AML-193 (cell line): ENCODE results near the gene ANKRD35.
A peak's percentile ranks its signal among the peaks of the same experiment; 100 is the strongest.
"Not testable (repeated sequence)": the region's sequence is repeated elsewhere in the genome, so short reads cannot be mapped to it uniquely, and the experiment has no call there.

Source experiments
- DNase-seq, 2 experiments: peaks; one replicate each; lab custom pipeline; 2025; lab: John Stamatoyannopoulos, UW

Gene ANKRD35, protein sequence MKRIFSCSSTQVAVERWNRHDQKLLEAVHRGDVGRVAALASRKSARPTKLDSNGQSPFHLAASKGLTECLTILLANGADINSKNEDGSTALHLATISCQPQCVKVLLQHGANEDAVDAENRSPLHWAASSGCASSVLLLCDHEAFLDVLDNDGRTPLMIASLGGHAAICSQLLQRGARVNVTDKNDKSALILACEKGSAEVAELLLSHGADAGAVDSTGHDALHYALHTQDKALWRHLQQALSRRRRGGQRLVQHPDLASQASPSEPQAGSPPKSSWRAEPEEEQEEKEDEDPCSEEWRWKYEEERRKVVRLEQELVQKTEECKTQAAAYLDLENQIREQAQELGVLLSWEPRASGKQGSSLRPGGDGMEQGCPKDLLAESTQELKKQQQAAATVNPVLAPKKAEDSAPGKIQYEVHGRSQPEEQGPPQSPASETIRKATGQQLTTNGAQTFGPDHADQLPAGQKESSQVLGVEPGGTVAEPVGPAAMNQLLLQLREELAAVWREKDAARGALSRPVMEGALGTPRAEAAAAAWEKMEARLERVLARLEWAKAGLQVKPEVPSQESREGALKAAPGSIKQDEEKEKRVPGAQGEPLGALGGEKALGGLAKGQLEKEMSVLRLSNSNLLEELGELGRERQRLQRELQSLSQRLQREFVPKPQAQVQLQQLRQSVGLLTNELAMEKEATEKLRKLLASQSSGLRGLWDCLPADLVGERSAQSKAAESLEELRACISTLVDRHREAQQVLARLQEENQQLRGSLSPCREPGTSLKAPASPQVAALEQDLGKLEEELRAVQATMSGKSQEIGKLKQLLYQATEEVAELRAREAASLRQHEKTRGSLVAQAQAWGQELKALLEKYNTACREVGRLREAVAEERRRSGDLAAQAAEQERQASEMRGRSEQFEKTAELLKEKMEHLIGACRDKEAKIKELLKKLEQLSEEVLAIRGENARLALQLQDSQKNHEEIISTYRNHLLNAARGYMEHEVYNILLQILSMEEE

DNA sequence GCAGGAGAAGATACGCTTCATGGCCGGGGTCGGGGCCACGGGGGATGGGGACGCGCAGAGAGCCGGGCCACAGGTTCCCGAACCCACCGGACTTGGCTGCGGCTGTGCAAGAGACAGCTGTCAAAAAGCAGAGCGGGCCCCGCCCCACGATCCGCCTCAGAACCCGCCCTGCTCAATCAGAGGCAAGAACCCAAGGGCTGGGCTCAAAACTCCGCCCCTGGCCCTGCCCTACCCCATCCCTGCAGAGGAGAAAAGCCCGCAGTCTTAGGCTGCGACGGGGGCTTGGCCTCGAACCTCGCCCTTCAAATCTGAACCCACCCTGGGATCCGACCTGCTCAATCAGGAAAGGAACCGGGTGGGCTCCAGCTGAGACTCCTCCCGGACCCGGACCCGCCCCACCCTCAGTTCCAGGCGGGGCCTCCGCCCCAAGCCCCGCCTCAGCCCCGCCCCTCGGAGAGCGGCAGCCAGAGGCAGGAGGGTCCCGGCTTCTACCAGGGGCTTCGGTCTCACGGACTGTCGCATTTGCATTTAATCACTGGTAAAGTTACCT, at the start of gene ANKRD35:
ANKRD35 (minus strand) TSS at position 129 of the 550 bp plus-strand sequence; CDS start at position 21, 108 bp downstream.
- peak; percentile 58 for DNase-seq

DNA sequence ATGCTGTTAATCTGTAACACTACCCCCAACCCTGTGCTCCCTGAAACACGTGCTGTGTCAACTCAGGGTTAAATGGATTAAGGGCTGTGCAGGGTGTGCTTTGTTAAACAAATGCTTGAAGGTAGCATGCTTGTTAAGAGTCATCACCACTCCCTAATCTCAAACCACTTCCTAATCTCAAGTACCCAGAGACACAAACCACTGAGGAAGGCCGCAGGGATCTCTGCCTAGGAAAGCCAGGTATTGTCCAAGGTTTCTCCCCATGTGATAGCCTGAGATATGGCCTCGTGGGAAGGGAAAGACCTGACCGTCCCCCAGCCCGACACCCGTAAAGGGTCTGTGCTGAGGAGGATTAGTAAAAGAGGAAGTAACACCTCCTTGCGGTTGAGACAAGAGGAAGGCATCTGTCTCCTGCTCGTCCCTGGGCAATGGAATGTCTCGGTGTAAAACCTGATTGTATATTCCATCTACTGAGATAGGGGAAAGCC, 46.9 kb upstream of the ANKRD35 start:
- peak; percentile 27 to 48 for DNase-seq

DNA sequence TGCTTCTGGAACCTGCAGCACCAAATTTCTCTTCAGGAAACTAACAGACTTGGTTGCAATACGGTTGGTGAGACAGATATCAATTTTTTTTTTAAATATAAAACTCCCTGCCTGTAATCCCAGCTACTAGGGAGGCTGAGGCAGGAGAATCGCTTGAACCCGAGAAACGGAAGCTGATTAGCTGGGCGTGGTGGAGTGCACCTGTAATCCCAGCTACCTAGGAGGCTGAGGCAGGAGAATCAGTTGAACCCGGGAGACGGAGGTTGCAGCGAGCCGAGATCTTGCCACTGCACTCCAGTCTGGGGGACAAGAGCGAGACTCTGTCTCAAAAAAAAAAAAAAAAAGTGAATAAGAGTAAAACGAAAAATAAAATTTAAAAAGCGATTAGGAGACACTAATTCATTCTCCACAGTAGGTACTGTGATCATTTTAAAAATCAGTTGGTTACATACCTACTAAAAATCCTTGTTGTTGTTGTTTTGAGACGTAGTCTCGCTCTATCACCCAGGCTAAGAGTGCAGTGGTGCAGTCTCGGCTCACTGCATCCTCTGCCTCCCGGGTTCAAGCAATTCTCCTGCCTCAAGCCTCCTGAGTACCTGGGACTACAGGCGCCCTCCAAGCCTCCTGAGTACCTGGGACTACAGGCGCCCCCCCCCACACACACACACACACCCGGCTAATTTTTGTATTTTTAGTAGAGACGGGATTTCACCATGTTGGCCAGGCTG, 42.4 kb upstream of the ANKRD35 start:
- no peak for DNase-seq

- peak; percentile 99 for DNase-seq
Observed at GRCh38 chr1:145927063-145927886, 41.6 kb upstream of the ANKRD35 start, which contains the start of gene RBM8A. TSS of gene RBM8A (minus strand) at chr1:145927484. CDS start at chr1:145927426, 58 bp downstream.

- no peak for DNase-seq
Observed at GRCh38 chr1:145926686-145927062, 41.0 kb upstream of the ANKRD35 start.

GRCh38 chr1:145922266-145922665, 36.6 kb upstream of the ANKRD35 start:
- peak; percentile 37 to 53 for DNase-seq

GRCh38 chr1:145920297-145920696, 34.6 kb upstream of the ANKRD35 start:
- DNase-seq: not testable (repeated sequence)

- DNase-seq: peak; percentile 28 to 46
Observed at GRCh38 chr1:145918992-145919939, 33.6 kb upstream of the ANKRD35 start.

DNA sequence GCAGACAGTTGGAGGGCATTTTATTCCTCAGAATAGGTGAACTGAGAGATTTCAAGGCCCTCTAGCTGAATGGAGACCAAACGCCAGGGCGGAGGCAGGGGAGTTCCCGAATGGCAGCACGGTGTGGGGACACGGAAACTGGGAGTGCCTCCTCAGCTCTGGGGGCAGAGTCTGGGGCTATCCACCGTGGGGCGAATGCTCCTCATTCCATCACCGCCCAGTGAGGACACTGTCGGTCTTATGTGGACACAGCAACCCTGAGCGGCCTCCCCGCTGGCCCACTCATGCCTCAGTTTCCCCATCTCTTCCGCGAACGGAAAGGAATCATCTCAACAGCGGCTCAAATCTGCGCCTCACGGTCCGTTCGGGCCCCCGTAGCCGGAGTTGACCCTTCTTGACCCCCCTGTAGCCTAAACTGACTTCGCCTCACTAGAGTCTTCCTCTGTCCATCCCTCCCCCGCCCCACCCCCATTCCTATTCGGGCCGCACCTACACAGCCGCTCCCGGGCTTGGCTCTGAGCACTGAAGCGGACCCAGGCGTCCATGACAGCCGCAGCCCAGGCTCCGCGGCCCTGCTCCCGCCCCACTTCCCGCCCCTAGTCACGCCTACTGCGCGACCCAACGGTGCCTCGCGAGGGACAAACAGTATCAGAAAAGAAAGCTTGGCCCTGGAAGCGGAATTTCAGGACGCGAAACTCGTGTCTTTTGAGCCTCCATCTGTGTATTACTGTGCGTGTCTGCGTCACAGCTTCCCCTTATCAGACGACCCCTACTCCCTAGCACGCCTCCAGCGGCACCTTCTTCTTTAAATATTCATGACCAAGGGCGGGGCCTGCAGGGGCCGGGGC, 32.7 kb upstream of the ANKRD35 start, which contains the start of gene PEX11B:
PEX11B (minus strand) TSS at position 574 of the 848 bp plus-strand sequence; CDS start at position 545, 29 bp downstream.
- DNase-seq: peak; percentile 80 to 85

DNA sequence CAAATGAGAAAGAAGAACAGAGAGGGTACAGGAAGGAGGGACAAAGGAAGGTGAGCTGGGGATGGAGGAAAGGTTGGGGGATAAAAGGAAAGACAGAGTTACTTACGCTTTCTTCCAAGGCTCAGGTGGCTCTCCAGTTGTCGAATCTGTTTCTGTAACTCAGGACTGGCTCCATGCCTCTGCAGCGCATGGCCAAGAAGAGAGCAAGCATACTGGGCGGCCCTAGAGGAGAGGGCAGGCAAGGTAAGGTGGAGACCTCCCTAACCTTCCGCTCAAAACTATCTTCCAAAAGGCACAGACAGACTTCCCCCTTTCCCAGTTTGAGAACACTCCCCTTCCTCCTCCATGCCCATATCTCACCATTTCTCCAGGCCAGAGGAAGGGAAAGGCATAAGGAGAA, 31.9 kb upstream of the ANKRD35 start:
- no peak for DNase-seq

GRCh38 chr1:145916745-145917144, 31.1 kb upstream of the ANKRD35 start:
- DNase-seq: no peak

GRCh38 chr1:145912128-145912641, 26.5 kb upstream of the ANKRD35 start:
- DNase-seq: no peak

DNA sequence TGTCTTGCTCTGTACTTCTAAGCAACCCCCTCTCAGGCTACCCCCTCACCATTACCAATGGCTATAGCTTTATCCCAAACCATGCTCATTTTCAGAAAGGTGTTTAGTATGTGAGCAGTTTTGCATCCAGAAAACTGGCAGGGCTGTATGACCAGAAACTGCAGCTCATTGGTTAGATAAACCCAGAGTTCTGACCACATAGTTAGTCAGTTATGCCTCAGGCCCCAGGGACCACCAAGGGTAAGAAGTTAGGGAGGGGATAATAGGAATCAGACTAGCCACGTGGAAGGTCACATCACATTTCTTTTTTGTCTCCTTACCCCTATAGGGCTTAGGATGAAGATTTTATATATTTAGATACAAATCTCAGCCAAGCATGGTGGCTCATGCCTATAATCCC, 23.0 kb upstream of the ANKRD35 start:
- no peak for DNase-seq

DNA sequence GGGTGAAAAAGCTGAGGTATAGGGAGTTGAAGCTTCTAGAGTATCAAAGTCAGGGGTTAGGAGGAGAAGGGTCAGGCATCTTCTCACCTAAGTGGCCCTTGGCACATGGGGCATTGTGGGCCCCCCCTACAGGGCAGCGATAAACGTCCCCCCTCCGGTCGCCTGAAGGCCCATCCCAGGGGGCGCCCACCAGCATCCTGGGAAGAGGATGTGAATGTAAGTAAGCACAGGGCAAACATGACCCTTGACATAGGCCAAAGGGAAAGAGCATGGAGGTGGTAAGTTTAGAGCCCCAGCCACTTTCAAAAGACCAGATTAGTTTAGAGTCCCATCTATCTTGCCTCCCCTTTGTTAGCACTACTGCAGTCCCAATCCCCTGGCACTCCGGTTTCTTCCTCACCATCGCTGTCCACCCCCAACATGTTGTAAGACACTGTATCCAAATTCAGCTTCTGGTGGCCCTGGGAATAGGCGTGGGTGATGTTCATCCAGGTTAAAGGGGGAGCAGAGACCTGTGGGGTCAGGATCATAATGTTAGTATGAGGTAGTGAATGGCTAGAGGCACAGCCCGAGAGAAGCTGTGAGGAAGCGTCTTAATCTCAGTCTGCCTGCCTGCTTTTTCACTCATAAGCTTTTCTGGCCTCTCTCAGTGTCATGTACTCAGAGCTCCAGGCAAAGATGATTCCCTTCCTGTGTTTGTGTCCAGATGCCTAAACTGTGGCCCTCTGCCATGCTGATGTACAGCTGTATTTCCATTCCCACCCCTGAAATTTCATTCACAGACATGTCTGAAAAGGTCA, 21.5 kb upstream of the ANKRD35 start:
- DNase-seq: no peak

GRCh38 chr1:145901312-145902021, 15.8 kb upstream of the ANKRD35 start:
- no peak for DNase-seq

- no peak for DNase-seq
Observed at GRCh38 chr1:145898756-145899155, 13.1 kb upstream of the ANKRD35 start.
